Astrocyte (in vitro differentiated cells and primary cell): ENCODE data around the gene ACTG1. TPM values are rescaled to one million over a fixed set of nuclear protein-coding genes. Genes with fewer than 3 reads are reported as not detected.

Experiments used
- DNase-seq: peaks from one replicate; pipeline ENCODE4 v3.0.0-alpha.2; 2010; ENCODE audit warnings: low read depth
- FAIRE-seq: peaks from 2 replicates; lab custom pipeline; 2011; peaks lifted over from hg19 to GRCh38; lab: Jason Lieb, UNC
- H2AFZ ChIP-seq: 2 replicates; pipeline ENCODE4 v1.6.0; 2012; ENCODE audit warnings: low read depth, low read length, inconsistent platforms
- H3K27ac ChIP-seq: 2 replicates; pipeline ENCODE4 v1.5.1; 2011; ENCODE audit warnings: low read depth, low read length, inconsistent platforms
- H3K27me3 ChIP-seq: 2 replicates; pipeline ENCODE4 v1.6.0; 2011; ENCODE audit warnings: low read length, inconsistent platforms; ENCODE audit not compliant: insufficient read depth
- H3K36me3 ChIP-seq: 2 replicates; pipeline ENCODE4 v1.5.1; 2011; ENCODE audit warnings: low read length, inconsistent platforms; ENCODE audit not compliant: insufficient read depth
- H3K4me1 ChIP-seq: 2 replicates; pipeline ENCODE4 v1.5.1; 2011; ENCODE audit warnings: low read length, inconsistent platforms; ENCODE audit not compliant: insufficient read depth
- H3K4me2 ChIP-seq: 2 replicates; pipeline ENCODE4 v1.6.0; 2012; ENCODE audit warnings: low read length, inconsistent platforms
- H3K4me3 ChIP-seq: 2 replicates; pipeline ENCODE4 v1.5.1; 2011; ENCODE audit warnings: low read depth, mild to moderate bottlenecking, low read length, inconsistent platforms; ENCODE audit not compliant: insufficient read depth
- H3K79me2 ChIP-seq: 2 replicates; pipeline ENCODE4 v1.6.0; 2012; ENCODE audit warnings: mild to moderate bottlenecking, low read length, inconsistent platforms; ENCODE audit not compliant: insufficient read depth
- H3K9ac ChIP-seq: 2 replicates; pipeline ENCODE4 v1.6.0; 2012; ENCODE audit warnings: mild to moderate bottlenecking, low read length, inconsistent platforms
- H3K9me3 ChIP-seq: 2 replicates; pipeline ENCODE4 v1.5.1; 2012; ENCODE audit warnings: low read depth, mild to moderate bottlenecking, low read length, inconsistent platforms; ENCODE audit not compliant: insufficient read depth
- H4K20me1 ChIP-seq: 2 replicates; pipeline ENCODE4 v1.6.0; 2012; ENCODE audit warnings: low read length, inconsistent platforms; ENCODE audit not compliant: insufficient read depth
- H3K27ac Mint-ChIP-seq: one replicate; pipeline ENCODE4 v1.8.0; 2021; ENCODE audit warnings: mild to moderate bottlenecking, mixed read lengths; ENCODE audit not compliant: unreplicated experiment
- H3K27me3 Mint-ChIP-seq: one replicate; pipeline ENCODE4 v1.8.0; 2021; ENCODE audit warnings: low read depth, mixed read lengths; ENCODE audit not compliant: unreplicated experiment
- H3K36me3 Mint-ChIP-seq: one replicate; pipeline ENCODE4 v1.8.0; 2021; ENCODE audit warnings: low read depth, mixed read lengths; ENCODE audit not compliant: unreplicated experiment
- H3K4me1 Mint-ChIP-seq: one replicate; pipeline ENCODE4 v1.8.0; 2021; ENCODE audit warnings: low read depth, mixed read lengths; ENCODE audit not compliant: unreplicated experiment
- H3K4me3 Mint-ChIP-seq: one replicate; pipeline ENCODE4 v1.8.0; 2021; ENCODE audit warnings: mild to moderate bottlenecking, moderate library complexity, mixed read lengths; ENCODE audit not compliant: unreplicated experiment
- H3K9me3 Mint-ChIP-seq: one replicate; pipeline ENCODE4 v1.8.0; 2021; ENCODE audit warnings: mild to moderate bottlenecking, mixed read lengths; ENCODE audit not compliant: unreplicated experiment
- CTCF ChIP-seq: IDR thresholded peaks from 2 replicates; pipeline ENCODE4 v1.5.1; 2011; ENCODE audit warnings: low read depth, mild to moderate bottlenecking, inconsistent platforms, low read length, moderate library complexity; ENCODE audit not compliant: insufficient read depth
- EZH2 ChIP-seq: IDR thresholded peaks from 2 replicates; pipeline ENCODE4 v1.6.1; 2012; ENCODE audit warnings: mild to moderate bottlenecking, low read length, inconsistent platforms; ENCODE audit not compliant: insufficient read depth
- total RNA-seq: library from RNA; stranded (reverse); gene quantifications from 2 replicates; pipeline ENCODE4 v1.2.1, GENCODE V29; 2021

Gene ACTG1
- total RNA-seq, 1 donor from 2014 or later = 7,369 TPM

DNA sequence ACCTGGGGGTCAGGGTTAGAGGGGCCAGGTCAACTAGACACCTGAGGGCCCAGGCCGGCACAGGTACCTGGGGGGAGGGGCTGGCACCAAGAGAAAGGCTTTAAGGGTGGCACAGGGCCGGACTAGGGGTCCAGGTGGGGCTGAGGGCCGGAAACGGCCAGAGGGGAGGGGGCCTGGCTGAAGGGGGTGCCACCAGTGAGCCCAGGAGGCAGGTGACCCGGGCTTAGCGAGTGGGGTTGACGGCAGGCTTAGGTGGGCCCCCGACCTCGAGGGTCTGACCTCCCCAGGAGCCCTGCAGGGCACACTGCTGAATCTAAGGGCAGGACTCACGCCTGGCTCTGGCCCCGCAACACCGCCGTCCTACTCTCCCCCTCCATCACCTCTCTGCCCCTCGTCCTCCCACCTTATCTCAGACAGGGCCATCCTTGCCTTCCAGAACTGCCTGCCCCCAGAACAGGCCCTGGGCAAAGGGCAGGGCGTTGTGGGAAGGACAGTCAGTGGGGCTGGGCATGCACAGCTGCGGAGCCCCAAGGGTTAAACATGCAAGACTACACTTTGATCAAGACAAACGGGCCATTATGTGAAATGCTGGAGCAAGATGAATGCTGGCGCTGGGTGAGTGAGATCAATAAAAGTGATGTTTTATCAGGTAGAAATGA is 44.4 kb downstream of the ACTG1 start:
- no peak overlapping the region for H3K4me3 Mint-ChIP-seq
- H3K27me3 Mint-ChIP-seq = peaks cover 2% of the 10 kb centered on the region
- no peaks in the 10 kb centered on the region for H3K9me3 Mint-ChIP-seq
- H3K27ac Mint-ChIP-seq = no peak overlapping the region
- H3K27ac ChIP-seq = no peak overlapping the region
- no peaks in the 10 kb centered on the region for H4K20me1 ChIP-seq
- H3K9ac ChIP-seq = no peak overlapping the region
- H3K79me2 ChIP-seq = no peaks in the 10 kb centered on the region
- H2AFZ ChIP-seq = no peak overlapping the region
- H3K4me1 ChIP-seq = no peaks in the 10 kb centered on the region
- no peak for FAIRE-seq
- H3K4me2 ChIP-seq = no peak overlapping the region
- H3K9me3 ChIP-seq = no peaks in the 10 kb centered on the region
- DNase-seq = no peak
- H3K27me3 ChIP-seq = no peaks in the 10 kb centered on the region
- TF ChIP-seq CTCF = no peak
- no peak for TF ChIP-seq EZH2
- H3K36me3 Mint-ChIP-seq = peaks cover 6% of the 10 kb centered on the region
- H3K4me1 Mint-ChIP-seq = no peaks in the 10 kb centered on the region
- no peaks in the 10 kb centered on the region for H3K36me3 ChIP-seq
- H3K4me3 ChIP-seq = no peak overlapping the region

DNA sequence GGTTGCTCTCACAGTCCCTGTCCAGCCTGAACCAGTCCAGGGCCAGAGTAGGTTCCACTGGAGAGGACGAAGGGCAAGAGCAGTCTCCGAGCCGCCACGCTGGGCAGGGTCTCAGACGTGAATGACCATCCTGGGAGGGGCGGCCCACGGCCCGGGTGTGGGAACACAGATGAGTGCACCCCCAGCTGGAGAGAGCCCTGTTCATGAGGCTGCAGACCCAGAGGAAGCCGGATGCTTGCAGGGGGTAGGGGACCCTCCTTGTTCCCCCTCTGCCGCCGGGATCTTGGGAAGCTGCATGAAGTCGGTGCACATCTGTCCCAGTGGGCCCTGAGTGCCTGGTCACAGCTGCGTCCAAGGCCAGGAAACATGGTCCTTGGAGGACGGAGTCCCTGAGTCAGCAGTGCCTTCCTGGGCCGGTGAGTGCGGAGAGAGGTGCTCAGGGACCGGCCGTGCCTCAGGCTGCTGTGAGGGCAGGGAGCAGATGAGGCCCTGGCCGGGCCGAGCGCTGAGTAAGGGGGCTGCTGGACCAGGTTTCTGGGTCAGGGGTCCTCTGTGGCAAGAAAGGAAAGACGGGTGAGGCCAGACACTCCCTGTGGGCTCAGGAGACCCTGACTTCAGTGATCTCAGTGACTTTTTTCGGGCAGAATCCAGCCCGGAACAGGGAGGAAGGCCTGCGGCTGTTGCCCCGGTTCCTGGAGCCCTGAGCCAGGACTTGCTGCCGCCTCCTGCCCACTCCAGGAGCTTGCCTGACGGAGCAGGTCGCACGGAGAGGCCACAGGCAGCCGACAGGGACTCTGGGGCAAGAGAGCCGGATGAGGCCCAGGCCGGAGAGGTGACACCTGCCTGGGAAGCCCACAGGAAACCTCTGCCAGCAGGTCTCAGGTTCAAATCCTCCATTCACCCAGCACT is 45.8 kb downstream of the ACTG1 start:
- Histone ChIP-seq H3K79me2 (no peaks in the 10 kb centered on the region), H3K36me3 (no peaks in the 10 kb centered on the region), H2AFZ (no peak overlapping the region), H3K4me1 (no peaks in the 10 kb centered on the region), H3K4me3 (no peak overlapping the region), H3K27ac (no peak overlapping the region), H4K20me1 (no peaks in the 10 kb centered on the region), H3K9me3 (no peaks in the 10 kb centered on the region), H3K9ac (no peak overlapping the region), H3K4me2 (no peak overlapping the region), H3K27me3 (no peaks in the 10 kb centered on the region)
- Mint-ChIP-seq H3K27me3 (no peaks in the 10 kb centered on the region), H3K36me3 (peaks cover 6% of the 10 kb centered on the region), H3K27ac (no peak overlapping the region), H3K9me3 (no peaks in the 10 kb centered on the region), H3K4me3 (no peak overlapping the region), H3K4me1 (no peaks in the 10 kb centered on the region)
- TF ChIP-seq CTCF = no peak
- FAIRE-seq (no peak), DNase-seq (no peak)
